Sigmoid colon (tissue), 7 donors: ENCODE data around the gene PRELID2. TPM values are rescaled to one million over a fixed set of nuclear protein-coding genes. Genes with fewer than 3 reads are reported as not detected.
"Not testable (repeated sequence)": the region's sequence is repeated elsewhere in the genome, so short reads cannot be mapped to it uniquely, and the experiment has no call there.

Source experiments
- DNase-seq: peaks from one replicate; pipeline ENCODE4 v3.0.0-alpha.2; 2019
- H3K27ac ChIP-seq, 4 donors: fragments of 200-600 bp; sonication (generic); one replicate each; pipeline ENCODE4 v1.5.1; 2016 to 2019; ENCODE audit warnings: mild to moderate bottlenecking in 1 of 4
- H3K27me3 ChIP-seq, 3 donors: fragments of 200-600 bp; sonication (generic); one replicate each; pipeline ENCODE4 v1.5.1; 2019; ENCODE audit warnings: mild to moderate bottlenecking in 1 of 3
- H3K36me3 ChIP-seq, 4 donors: fragments of 200-600 bp; sonication (generic); one replicate each; pipeline ENCODE4 v1.5.1; 2016 to 2019
- H3K4me1 ChIP-seq, 4 donors: fragments of 200-600 bp; sonication (generic); one replicate each; pipeline ENCODE4 v1.5.1; 2017 to 2019
- H3K4me3 ChIP-seq, 4 donors: fragments of 200-600 bp; sonication (generic); one replicate each; pipeline ENCODE4 v1.5.1; 2017 to 2019; ENCODE audit warnings: mild to moderate bottlenecking in 2 of 4, moderate library complexity in 1 of 4
- H3K9me3 ChIP-seq, 4 donors: fragments of 200-600 bp in 3 of 4; sonication (generic) in 3 of 4; one replicate each; pipeline versions ENCODE4 v1.5.1 to v1.6.1; 2013 to 2019
- CTCF ChIP-seq, 4 experiments: fragments of 450-650 bp in 3 of 4; fragments of 200-600 bp in 1 of 4; IDR thresholded peaks; one replicate each; pipeline ENCODE4 v1.5.1; 2016 to 2019; ENCODE audit warnings: antibody characterized with exemption in 4 of 4, mild to moderate bottlenecking in 3 of 4, moderate library complexity in 2 of 4
- EP300 ChIP-seq, 4 donors: sonication (generic); formaldehyde crosslinking; IDR thresholded peaks; one replicate each; pipeline ENCODE4 v1.6.1; 2017; ENCODE audit warnings: antibody characterized with exemption in 4 of 4
- POLR2A ChIP-seq, 2 donors: fragments of 450-650 bp; IDR thresholded peaks; one replicate each; pipeline ENCODE4 v1.6.1; 2016; ENCODE audit warnings: antibody characterized with exemption in 2 of 2, mild to moderate bottlenecking in 2 of 2, moderate library complexity in 2 of 2
- POLR2AphosphoS5 ChIP-seq, 4 donors: sonication (generic); formaldehyde crosslinking; IDR thresholded peaks; one replicate each; pipeline ENCODE4 v1.6.1; 2017; ENCODE audit warnings: antibody characterized with exemption in 4 of 4
- WGBS, 2 donors: extraction: QIAGEN DNeasy Blood & Tissue Kit; methylation state at CpG; one replicate each; pipeline ENCODE4 v1.1.7; 2013; 5-methylcytosine and 5-hydroxymethylcytosine counted together
- intact Hi-C: fragments of 100-400 bp; cut with DNase I; formaldehyde crosslinking; loops from one replicate; pipeline ENCODE4 v1.15.1; 2023
- polyA plus RNA-seq, 3 donors: library from polyadenylated mRNA; stranded (reverse); fragments of 200-250 nt; gene quantifications; one replicate each; pipeline ENCODE4 v1.2.3, GENCODE V29; 2013
- total RNA-seq, 4 donors: library from RNA; depleted of rRNA; stranded (reverse); fragments of >200 nt; gene quantifications; one replicate each; pipeline ENCODE4 v1.1.0, GENCODE V29; 2016
- donor health status: healthy with polysubstance abuse.
- donor health status: Bipolar disorder and iron deficiency.
- donor health status: healthy.

Gene PRELID2
- total and polyA plus RNA-seq, 7 donors, result 7.1 to 62.5 (median 19.9) TPM

- no peak overlapping the region for H3K4me3 ChIP-seq
- no peak for DNase-seq
- H3K27ac ChIP-seq, result no peak overlapping the region
- intact Hi-C loops, result no loop called here
- WGBS, 2 donors, result 36 to 69% methylated on average over 4 of the region's 4 CpGs
- no peaks in the 10 kb centered on the region for H3K27me3 ChIP-seq
- H3K36me3 ChIP-seq, result no peaks in the 10 kb centered on the region
- no peaks in the 10 kb centered on the region for H3K4me1 ChIP-seq
- no peaks in the 10 kb centered on the region for H3K9me3 ChIP-seq
- TF ChIP-seq EP300 (IDR thresholded peaks at IDR 0.05) (no peak), CTCF (IDR thresholded peaks at IDR 0.05) (no peak)
Observed at GRCh38 chr5:145869753-145870152, 34.6 kb upstream of the PRELID2 start.

DNA sequence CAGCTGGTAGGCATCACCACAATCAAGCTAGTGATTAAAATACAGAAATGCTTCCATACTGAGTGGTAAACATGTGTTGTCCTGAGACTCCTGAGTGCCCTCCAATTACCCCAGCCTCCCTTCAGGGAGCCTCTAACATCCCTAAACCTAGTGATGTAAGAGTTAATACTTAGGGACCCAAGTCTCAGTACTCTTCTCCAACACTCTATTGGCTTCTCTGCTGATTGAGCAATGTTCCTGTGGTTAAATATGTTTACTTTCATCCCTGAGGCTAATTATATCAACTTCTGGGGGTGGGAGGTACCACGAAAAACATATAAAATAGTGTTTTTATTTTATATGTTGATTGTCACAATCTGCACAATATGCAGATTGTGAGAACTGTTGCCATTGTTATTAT is 32.7 kb upstream of the PRELID2 start:
- Histone ChIP-seq H3K4me3 (no peak overlapping the region), H3K4me1 (no peaks in the 10 kb centered on the region), H3K9me3 (no peaks in the 10 kb centered on the region), H3K36me3 (no peaks in the 10 kb centered on the region), H3K27ac (no peak overlapping the region), H3K27me3 (no peaks in the 10 kb centered on the region)
- intact Hi-C loops, result no loop called here
- no peak for DNase-seq
- WGBS, 2 donors, result 8 to 30% methylated on average over 1 of the region's 1 CpG
- TF ChIP-seq POLR2A (IDR thresholded peaks at IDR 0.05) (no peak), EP300 (IDR thresholded peaks at IDR 0.05) (no peak), POLR2AphosphoS5 (IDR thresholded peaks at IDR 0.05) (no peak), CTCF (IDR thresholded peaks at IDR 0.05) (no peak)

- H3K4me1 ChIP-seq, H3K27me3 ChIP-seq, intact Hi-C loops, H3K9me3 ChIP-seq, H3K4me3 ChIP-seq, H3K36me3 ChIP-seq, DNase-seq, H3K27ac ChIP-seq: not testable (repeated sequence)
- WGBS, 2 donors, result 86 to 89% methylated on average over 2 of the region's 2 CpGs
Observed at GRCh38 chr5:145864432-145864831, 29.3 kb upstream of the PRELID2 start.

GRCh38 chr5:145863003-145863402 is 27.9 kb upstream of the PRELID2 start:
- intact Hi-C loops, result no loop called here
- H3K27ac ChIP-seq, result no peak overlapping the region
- no peak overlapping the region for H3K4me3 ChIP-seq
- DNase-seq, result no peak
- no peaks in the 10 kb centered on the region for H3K27me3 ChIP-seq
- H3K4me1 ChIP-seq, result no peaks in the 10 kb centered on the region
- H3K9me3 ChIP-seq, result no peaks in the 10 kb centered on the region
- TF ChIP-seq POLR2AphosphoS5 (IDR thresholded peaks at IDR 0.05), result no peak
- no peak for TF ChIP-seq EP300 (IDR thresholded peaks at IDR 0.05)
- no peak for TF ChIP-seq CTCF (IDR thresholded peaks at IDR 0.05)
- TF ChIP-seq POLR2A (IDR thresholded peaks at IDR 0.05), result no peak
- WGBS, 2 donors, result 40 to 71% methylated on average over 3 of the region's 3 CpGs
- no peaks in the 10 kb centered on the region for H3K36me3 ChIP-seq

DNA sequence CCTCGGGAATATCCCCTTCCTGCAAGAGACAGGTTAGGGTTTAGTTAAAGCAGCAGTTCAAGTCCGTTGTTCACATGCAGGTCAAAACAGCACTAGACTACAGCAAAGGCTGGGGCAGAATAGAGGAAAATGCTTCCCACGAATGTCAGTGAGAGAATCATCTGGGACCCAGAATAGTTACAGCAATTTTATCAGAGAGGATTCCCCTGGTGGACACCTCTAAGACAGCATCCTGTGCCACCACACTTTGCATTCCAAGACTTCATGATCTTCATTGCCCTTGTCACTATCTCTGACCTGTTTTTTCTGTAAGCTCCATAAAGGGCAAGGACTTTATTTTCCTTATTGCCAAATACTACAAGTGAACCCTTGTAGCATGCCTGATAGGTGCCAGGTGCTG is 24.8 kb upstream of the PRELID2 start:
- H3K9me3 ChIP-seq, result no peaks in the 10 kb centered on the region
- TF ChIP-seq EP300 (IDR thresholded peaks at IDR 0.05) (no peak), POLR2A (IDR thresholded peaks at IDR 0.05) (no peak), CTCF (IDR thresholded peaks at IDR 0.05) (peak in 1 of 4 experiments; percentile 5), POLR2AphosphoS5 (IDR thresholded peaks at IDR 0.05) (no peak)
- no peak for DNase-seq
- 86% methylated on average over 3 of the region's 3 CpGs for WGBS, 2 donors
- no peaks in the 10 kb centered on the region for H3K36me3 ChIP-seq
- peaks cover 0 to 16% (median 8%) of the 10 kb centered on the region in 4 donors for H3K4me1 ChIP-seq
- H3K27me3 ChIP-seq, result no peaks in the 10 kb centered on the region
- H3K27ac ChIP-seq, result no peak overlapping the region
- no peak overlapping the region for H3K4me3 ChIP-seq
- intact Hi-C loops, result no loop called here
